Progenitor cell of endocrine pancreas (in vitro differentiated cells): ENCODE measurements around the gene SMARCB1. TPM values are rescaled to one million over a fixed set of nuclear protein-coding genes. Genes with fewer than 3 reads are reported as not detected.

Source experiments
- DNase-seq: peaks from one replicate; pipeline ENCODE4 v3.0.0; 2021; ENCODE audit warnings: low spot score; ENCODE audit not compliant: unreplicated experiment
- H3K27ac Mint-ChIP-seq: 2 replicates; pipeline ENCODE4 v1.8.0; 2021; ENCODE audit warnings: mild to moderate bottlenecking, moderate library complexity, mixed read lengths
- H3K27me3 Mint-ChIP-seq: 2 replicates; pipeline ENCODE4 v1.8.0; 2021; ENCODE audit warnings: mixed read lengths
- H3K36me3 Mint-ChIP-seq: 2 replicates; pipeline ENCODE4 v1.8.0; 2022; ENCODE audit warnings: mixed read lengths; ENCODE audit not compliant: insufficient read depth
- H3K4me1 Mint-ChIP-seq: 2 replicates; pipeline ENCODE4 v1.8.0; 2021; ENCODE audit warnings: low read depth, mixed read lengths
- H3K4me3 Mint-ChIP-seq: 2 replicates; pipeline ENCODE4 v1.8.0; 2021; ENCODE audit warnings: low read depth, mild to moderate bottlenecking, moderate library complexity, mixed read lengths
- H3K9me3 Mint-ChIP-seq: 2 replicates; pipeline ENCODE4 v1.8.0; 2021; ENCODE audit warnings: low read depth, mixed read lengths
- total RNA-seq: library from RNA; stranded (reverse); gene quantifications from 2 replicates; pipeline ENCODE4 v1.2.1, GENCODE V29; 2021
- TF ChIP-seq, protein P1 (sequence below): fragments of 200-600 bp; sonication (generic); IDR thresholded peaks from one replicate; pipeline ENCODE4 v1.5.0; 2021; ENCODE audit warnings: antibody characterized with exemption, mild to moderate bottlenecking; ENCODE audit not compliant: unreplicated experiment

SMARCB1 gene
- total RNA-seq, 1 donor from 2014 or later = 195 TPM

DNA sequence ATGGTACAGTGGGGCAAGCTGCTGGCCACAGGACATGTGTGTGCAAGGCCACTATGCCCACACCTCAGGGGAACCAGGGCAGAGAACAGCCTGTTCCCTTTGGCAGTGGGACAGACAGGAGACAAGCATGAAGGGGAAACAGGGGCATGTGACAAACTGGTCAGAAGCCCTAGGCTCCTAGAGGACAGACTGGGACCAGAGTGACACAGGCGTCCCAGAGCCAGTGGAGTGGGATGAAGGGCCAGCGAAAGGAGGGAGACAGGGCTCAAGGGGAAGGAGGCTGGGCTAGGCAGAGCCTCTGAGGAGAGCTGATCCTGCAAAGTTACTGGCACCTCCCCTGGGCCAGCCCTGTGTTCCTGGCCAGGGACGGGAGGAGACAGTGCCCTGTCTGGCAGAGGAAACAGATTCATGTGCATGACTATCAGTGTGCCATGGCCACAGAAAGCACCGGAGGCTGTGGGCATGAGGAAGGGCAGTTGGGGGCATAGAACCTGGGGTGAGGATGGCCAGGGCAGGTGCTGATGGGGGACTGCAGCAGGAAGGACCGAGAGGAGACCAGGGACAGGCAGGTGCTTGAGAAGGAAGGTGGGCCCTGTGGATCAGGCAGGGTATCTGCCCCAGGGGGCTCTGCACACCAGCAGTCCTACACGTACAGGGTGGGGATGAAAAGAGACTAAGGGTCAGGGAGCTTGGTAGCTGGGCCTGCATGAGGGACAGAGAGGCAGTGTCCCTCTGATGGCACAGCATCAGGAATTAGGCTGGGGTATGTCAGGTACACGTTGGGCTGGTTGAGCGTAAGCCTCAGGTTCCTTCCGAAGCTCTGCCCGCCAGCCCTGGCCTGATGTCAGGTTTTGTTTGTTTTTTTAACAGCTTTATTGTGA is 42.3 kb downstream of the SMARCB1 start:
- H3K36me3 Mint-ChIP-seq = peaks cover 27% of the 10 kb centered on the region
- TF ChIP-seq, protein P1, sequence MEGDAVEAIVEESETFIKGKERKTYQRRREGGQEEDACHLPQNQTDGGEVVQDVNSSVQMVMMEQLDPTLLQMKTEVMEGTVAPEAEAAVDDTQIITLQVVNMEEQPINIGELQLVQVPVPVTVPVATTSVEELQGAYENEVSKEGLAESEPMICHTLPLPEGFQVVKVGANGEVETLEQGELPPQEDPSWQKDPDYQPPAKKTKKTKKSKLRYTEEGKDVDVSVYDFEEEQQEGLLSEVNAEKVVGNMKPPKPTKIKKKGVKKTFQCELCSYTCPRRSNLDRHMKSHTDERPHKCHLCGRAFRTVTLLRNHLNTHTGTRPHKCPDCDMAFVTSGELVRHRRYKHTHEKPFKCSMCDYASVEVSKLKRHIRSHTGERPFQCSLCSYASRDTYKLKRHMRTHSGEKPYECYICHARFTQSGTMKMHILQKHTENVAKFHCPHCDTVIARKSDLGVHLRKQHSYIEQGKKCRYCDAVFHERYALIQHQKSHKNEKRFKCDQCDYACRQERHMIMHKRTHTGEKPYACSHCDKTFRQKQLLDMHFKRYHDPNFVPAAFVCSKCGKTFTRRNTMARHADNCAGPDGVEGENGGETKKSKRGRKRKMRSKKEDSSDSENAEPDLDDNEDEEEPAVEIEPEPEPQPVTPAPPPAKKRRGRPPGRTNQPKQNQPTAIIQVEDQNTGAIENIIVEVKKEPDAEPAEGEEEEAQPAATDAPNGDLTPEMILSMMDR = no peak
- H3K4me3 Mint-ChIP-seq = no peak overlapping the region
- no peaks in the 10 kb centered on the region for H3K4me1 Mint-ChIP-seq
- H3K27ac Mint-ChIP-seq = no peak overlapping the region
- no peak for DNase-seq
- no peaks in the 10 kb centered on the region for H3K27me3 Mint-ChIP-seq
- no peaks in the 10 kb centered on the region for H3K9me3 Mint-ChIP-seq

DNA sequence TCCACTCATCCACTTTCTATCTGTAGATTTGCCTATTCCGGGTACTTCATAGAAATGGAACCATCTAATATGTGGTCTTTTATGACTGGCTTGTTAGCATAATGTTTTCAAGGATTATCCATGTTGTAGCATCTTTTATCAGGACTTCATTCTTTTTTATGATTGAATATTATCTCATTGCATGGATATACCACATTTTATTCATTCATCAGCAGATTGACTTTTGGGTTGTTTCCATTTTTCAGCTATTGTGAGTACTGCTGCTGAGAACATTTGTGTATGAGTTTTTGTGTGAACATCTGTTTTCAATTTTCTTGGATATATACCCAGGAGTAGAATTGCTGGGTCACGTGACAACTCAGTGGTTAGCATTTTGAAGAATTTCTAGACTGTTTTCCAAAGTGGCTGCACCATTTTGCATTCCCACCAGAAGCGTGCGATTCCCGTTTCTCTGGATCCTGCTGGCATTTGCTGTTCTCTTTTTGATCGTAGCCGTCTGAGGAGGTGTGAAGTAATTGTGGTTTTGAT is 43.1 kb downstream of the SMARCB1 start:
- no peak for DNase-seq
- Mint-ChIP-seq H3K27me3 (no peaks in the 10 kb centered on the region), H3K27ac (no peak overlapping the region), H3K9me3 (no peaks in the 10 kb centered on the region), H3K4me1 (no peaks in the 10 kb centered on the region), H3K36me3 (peaks cover 24% of the 10 kb centered on the region), H3K4me3 (no peak overlapping the region)
- TF ChIP-seq, protein P1 = no peak

DNA sequence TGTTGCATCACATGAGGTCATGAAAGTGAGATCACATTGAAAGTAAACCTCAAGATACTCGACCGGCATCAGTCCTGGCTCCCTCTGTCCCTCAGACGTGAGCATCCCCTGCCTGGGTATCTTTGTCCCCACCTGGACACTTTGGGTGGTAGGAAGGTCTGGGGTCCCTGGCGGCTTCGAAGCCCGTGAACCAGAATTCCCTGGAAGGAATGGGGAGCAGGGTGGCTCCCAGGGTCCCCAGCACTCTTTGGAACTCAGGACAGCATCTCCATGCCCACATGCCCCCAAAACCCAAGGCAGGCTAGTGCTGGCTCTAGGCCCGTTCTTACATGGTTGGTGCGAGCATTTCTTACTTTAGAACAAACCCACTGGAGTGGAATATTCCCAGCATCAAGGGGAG is 44.5 kb downstream of the SMARCB1 start:
- DNase-seq = no peak
- no peaks in the 10 kb centered on the region for H3K9me3 Mint-ChIP-seq
- no peaks in the 10 kb centered on the region for H3K27me3 Mint-ChIP-seq
- no peak overlapping the region for H3K4me3 Mint-ChIP-seq
- H3K4me1 Mint-ChIP-seq = no peaks in the 10 kb centered on the region
- H3K36me3 Mint-ChIP-seq = peaks cover 21% of the 10 kb centered on the region
- no peak overlapping the region for H3K27ac Mint-ChIP-seq
- TF ChIP-seq, protein P1 = no peak

DNA sequence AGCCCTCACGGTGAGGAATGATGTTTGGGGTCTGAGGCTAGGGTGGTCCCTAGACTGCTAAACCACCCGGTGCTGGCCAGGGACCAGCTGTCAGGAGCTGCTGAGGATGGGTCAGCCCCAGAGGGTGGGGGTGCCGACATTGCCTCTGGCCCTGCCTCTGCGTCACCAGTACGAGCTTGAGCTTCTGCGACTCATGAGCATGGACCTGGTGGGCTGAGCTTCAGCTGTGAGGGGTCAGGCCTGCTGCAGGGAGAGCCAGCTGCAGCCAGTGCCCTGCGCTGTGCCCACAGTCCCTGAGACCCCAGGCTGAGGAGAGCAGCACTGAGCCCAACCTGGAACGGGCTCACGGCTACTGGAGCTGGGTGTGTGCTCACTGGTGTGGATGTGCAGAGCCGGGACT is 45.0 kb downstream of the SMARCB1 start:
- no peaks in the 10 kb centered on the region for H3K27me3 Mint-ChIP-seq
- H3K4me1 Mint-ChIP-seq = no peaks in the 10 kb centered on the region
- H3K4me3 Mint-ChIP-seq = no peak overlapping the region
- H3K36me3 Mint-ChIP-seq = peaks cover 18% of the 10 kb centered on the region
- H3K9me3 Mint-ChIP-seq = no peaks in the 10 kb centered on the region
- DNase-seq = no peak
- TF ChIP-seq, protein P1 = no peak
- no peak overlapping the region for H3K27ac Mint-ChIP-seq

DNA sequence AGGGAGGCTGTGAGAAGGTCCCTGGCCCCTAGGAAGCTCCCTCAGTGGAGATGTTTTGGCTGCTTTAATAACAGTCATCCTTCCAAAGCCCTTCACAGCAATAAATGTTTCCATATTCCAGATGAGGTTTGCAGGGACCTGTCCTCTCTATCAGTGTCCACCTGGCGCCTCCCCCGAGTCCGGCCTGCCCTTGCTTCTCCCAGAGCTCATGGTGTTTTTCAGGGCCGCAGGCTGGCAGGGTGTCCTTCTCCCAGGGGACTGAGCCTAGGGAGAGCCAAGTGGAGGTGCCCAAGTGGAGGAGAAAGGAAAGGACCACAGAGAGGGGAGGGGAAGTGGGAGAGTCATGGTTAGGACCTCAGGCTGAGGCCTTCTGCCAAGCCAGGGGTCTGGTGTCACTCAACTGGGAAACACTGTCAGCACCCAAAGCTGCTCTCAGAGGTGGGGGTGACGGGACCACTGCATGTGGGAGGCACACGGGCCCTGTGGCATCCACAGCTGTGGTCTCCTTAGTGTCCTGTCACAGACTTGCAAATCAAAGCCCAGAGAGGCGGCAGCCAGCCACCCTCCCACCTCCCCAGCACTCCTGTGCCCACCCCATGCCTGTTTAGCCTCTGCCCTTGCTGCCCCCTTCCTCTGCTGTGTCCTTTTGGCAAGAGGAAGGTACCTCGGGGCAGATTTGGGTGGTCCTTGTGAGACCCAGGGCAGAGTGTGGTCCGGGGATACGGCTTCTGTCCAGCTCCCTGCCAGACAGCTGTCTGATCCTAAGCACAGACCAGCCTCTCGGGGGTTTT is 45.7 kb downstream of the SMARCB1 start:
- Mint-ChIP-seq H3K27ac (no peak overlapping the region), H3K27me3 (no peaks in the 10 kb centered on the region), H3K9me3 (no peaks in the 10 kb centered on the region), H3K4me1 (no peaks in the 10 kb centered on the region), H3K36me3 (peaks cover 17% of the 10 kb centered on the region), H3K4me3 (no peak overlapping the region)
- TF ChIP-seq, protein P1 = no peak
- DNase-seq = no peak
